Astrocyte of the spinal cord (primary cell): ENCODE data around the gene SERPINE2.
A peak's percentile ranks its signal among the peaks of the same experiment; 100 is the strongest.

ENCODE experiments used
- DNase-seq: peaks from one replicate; pipeline ENCODE4 v3.0.0; 2011; ENCODE audit warnings: low read depth, low spot score
- H3K4me3 ChIP-seq: 2 replicates; pipeline ENCODE4 v1.5.1; 2011; ENCODE audit warnings: low read depth, mild to moderate bottlenecking, low read length, moderate library complexity
- in situ Hi-C: cut with HindIII; loops from 2 replicates; pipeline ENCODE4 v1.10.0; 2017; ENCODE audit warnings: low sequenced_read_pairs
- TF ChIP-seq, protein P1 (sequence below): IDR thresholded peaks from 2 replicates; pipeline ENCODE4 v1.5.1; 2012; ENCODE audit warnings: low read depth, mild to moderate bottlenecking, low read length, inconsistent platforms

SERPINE2 gene, protein sequence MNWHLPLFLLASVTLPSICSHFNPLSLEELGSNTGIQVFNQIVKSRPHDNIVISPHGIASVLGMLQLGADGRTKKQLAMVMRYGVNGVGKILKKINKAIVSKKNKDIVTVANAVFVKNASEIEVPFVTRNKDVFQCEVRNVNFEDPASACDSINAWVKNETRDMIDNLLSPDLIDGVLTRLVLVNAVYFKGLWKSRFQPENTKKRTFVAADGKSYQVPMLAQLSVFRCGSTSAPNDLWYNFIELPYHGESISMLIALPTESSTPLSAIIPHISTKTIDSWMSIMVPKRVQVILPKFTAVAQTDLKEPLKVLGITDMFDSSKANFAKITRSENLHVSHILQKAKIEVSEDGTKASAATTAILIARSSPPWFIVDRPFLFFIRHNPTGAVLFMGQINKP

DNA sequence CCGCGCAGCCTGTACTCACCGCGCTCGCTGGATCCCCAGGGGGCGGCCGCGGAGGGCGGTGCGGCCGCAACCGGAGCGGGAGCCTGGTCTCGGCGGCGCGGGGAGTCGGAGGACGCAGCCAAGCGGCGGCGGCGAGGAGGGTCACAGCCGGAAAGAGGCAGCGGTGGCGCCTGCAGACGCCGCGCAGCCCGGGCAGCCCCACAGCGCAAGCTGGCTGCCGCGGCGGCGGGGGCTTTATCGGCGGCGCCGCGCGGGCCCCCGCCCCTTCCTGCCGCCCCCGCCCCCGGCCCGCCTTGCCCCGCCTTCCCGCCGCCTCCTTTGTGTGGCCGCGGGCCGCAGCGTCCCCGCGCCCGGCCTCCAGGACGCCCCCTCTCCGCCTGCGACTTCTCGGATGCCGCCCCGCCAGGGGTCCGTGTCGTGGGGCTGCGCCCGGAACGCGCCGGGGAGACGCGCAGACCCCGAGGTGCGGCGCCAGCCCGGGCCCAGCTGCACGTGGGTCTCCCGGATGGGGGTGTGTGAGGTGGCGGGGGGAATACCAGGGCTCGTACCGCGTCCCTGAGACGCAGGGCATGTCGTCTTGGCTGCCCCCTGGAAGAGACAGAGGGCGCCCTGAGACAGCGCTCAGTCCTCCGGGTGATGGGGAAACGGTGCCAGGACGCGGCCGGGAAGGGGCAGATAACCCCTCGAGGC is at the start of gene SERPINE2:
TSS of gene SERPINE2 (minus strand) at position 207 of the 690 bp plus-strand sequence. CDS start 37,386 bp downstream, outside the sequence.
- peak within 1 kb of the TSS; percentile 72 for H3K4me3 ChIP-seq
- TF ChIP-seq, protein P1, sequence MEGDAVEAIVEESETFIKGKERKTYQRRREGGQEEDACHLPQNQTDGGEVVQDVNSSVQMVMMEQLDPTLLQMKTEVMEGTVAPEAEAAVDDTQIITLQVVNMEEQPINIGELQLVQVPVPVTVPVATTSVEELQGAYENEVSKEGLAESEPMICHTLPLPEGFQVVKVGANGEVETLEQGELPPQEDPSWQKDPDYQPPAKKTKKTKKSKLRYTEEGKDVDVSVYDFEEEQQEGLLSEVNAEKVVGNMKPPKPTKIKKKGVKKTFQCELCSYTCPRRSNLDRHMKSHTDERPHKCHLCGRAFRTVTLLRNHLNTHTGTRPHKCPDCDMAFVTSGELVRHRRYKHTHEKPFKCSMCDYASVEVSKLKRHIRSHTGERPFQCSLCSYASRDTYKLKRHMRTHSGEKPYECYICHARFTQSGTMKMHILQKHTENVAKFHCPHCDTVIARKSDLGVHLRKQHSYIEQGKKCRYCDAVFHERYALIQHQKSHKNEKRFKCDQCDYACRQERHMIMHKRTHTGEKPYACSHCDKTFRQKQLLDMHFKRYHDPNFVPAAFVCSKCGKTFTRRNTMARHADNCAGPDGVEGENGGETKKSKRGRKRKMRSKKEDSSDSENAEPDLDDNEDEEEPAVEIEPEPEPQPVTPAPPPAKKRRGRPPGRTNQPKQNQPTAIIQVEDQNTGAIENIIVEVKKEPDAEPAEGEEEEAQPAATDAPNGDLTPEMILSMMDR = peak; percentile 53
- in situ Hi-C loops = no loop called here
- peak; percentile 69 for DNase-seq

DNA sequence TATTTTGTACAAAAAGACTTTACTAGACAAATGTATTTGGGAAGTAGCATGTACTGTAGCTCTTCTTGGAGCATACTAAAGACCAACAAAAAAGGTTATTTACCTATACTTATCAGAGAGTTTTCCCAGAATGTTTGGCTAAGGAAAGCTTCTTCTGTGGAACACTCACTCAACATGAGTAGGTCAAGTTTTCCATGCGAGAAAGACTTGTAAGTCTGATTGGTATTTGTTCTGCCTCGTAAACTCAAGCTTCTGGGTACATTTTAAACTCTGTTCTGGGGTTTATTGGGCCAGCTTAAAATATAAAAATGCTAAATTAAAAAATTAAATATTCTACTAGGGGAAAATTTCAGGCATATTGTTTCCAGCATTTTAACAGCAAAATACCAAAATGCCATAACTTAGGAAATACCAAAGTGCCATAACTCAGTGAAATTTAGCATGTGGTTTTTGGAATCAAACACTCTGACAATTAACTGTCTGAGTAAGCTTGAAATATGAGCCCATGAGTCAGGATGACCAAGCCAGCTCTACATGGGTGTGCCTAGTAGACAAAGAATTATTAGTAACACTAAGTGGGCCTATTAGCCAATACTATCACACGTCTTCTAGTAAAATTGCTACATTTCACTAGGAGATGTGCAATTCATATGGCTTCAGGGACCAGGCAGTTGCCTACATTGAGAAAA is 47.3 kb upstream of the SERPINE2 start:
- DNase-seq = peak; percentile 86
- H3K4me3 ChIP-seq = no peak overlapping the region
- in situ Hi-C loops = no loop called here
- TF ChIP-seq, protein P1 = no peak

DNA sequence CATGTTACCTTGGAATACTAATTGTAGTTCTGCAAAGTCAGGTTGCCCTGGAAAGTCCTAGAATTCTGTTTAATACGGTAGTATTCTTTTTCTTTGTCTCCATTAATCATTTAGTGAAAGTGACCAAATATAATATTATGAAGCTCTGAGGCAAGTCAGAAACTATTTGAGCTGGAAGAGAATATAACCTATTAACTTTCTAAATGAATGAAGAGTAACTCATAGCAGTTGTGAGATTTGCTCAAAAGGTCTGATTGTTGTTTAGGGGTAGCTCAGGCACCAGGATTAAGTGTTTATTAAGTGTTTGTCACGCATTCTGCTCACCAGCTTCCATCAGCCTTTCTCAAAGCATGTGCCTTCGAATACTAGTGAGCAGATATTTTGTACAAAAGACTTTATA is 46.7 kb upstream of the SERPINE2 start:
- in situ Hi-C loops = no loop called here
- TF ChIP-seq, protein P1 = no peak
- DNase-seq = no peak
- H3K4me3 ChIP-seq = no peak overlapping the region

DNA sequence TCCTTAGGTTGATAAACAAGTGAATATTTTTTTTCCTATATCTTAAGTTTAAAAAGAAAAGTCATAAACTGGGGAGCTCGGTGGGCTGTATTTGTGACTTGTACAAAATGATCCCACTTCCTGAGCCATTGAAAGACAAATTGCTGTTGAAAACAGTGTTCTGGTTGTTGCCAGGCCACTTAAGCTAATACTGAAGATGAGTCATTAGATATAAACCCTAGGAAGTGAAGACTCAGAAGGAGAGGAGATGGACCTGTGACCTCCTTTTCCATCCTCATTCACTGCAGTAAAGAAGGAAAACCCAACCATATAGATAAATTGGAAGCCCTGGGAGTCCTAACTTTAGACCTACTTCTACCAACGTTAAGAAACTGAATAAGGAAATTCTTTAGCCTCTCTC is 46.2 kb upstream of the SERPINE2 start:
- no peak overlapping the region for H3K4me3 ChIP-seq
- peak; percentile 75 for DNase-seq
- TF ChIP-seq, protein P1 = no peak
- in situ Hi-C loops = no loop called here

DNA sequence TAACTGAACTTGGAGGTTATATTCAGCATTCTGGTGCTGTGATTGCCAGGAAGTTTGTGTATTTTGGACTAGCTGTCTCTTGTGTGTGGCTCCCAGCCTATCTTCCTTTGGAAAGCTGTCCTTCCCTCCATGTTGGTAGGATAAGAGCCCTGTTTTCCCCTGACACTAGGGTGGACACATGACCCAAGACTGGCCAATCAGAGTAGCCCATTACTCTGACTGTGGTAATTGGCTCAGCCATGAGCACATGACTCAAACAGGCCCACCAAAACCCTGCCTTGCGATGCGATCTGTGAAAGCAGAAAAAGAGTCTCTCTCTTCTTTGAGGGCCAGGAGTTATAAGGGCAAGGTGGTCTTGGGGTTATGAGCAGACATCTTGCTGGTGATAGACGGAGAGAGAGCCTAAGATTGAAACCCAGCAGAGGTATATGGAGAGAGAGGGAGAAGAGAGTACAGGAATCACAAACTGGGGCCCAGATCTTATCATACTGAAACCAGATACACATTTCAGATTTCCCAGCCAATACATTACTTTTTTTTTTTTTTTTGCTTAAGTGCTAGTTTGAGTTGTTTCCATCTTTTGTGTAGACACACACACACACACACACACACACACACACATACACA is 45.3 kb upstream of the SERPINE2 start:
- TF ChIP-seq, protein P1 = no peak
- DNase-seq = no peak
- in situ Hi-C loops = no loop called here
- H3K4me3 ChIP-seq = no peak overlapping the region

DNA sequence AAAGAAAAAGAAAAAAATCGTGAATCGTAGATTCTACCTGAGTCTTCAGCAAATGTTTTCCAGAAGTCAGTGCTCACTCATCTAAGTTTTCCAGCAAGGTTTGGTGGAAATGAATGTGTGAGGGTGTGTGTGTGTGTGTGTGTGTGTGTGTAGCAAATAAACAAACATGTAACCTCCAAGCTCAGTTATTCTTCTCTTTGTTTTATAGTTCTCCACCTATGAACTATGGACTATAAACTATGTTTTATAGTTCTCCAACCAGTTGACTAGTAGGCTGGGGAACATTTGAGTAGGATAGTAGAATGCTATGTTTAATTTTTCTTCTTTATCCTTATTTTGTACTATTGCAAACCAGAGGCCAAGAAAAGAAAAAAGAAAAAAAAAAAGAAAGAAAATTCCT is 44.6 kb upstream of the SERPINE2 start:
- in situ Hi-C loops = no loop called here
- DNase-seq = no peak
- TF ChIP-seq, protein P1 = no peak
- H3K4me3 ChIP-seq = no peak overlapping the region
